H1 (cell line): ENCODE data around the gene NME3. TPM values are rescaled to one million over a fixed set of nuclear protein-coding genes. Genes with fewer than 3 reads are reported as not detected.

Experiments used
- CTCF ChIA-PET: fragments of 300-600 bp; sonication (Branson Sonifier 250); formaldehyde crosslinking; loops from one replicate; lab custom pipeline; 2021; ENCODE audit not compliant: partially characterized antibody; lab: Charles Lee
- POLR2A ChIA-PET: fragments of 300-600 bp; sonication (Branson Sonifier 250); formaldehyde crosslinking; loops from one replicate; lab custom pipeline; 2021; ENCODE audit warnings: inconsistent platforms; ENCODE audit not compliant: partially characterized antibody; lab: Charles Lee
- DNase-seq, 2 experiments: peaks; one replicate each; pipeline versions ENCODE4 v3.0.0 to v3.0.0-alpha.2; 2010 to 2022; ENCODE audit warnings: low spot score in 2 of 2, low read depth in 1 of 2, mixed read lengths in 1 of 2
- FAIRE-seq: peaks from 2 replicates; lab custom pipeline; 2011; peaks lifted over from hg19 to GRCh38; lab: Jason Lieb, UNC
- H2AFZ ChIP-seq: 2 replicates; pipeline ENCODE4 v1.8.1; 2012; ENCODE audit warnings: low read length, inconsistent platforms
- H2AK5ac ChIP-seq: 2 replicates; pipeline ENCODE4 v1.6.1; 2013; ENCODE audit warnings: low read depth, low read length
- H2BK120ac ChIP-seq: replicated peaks from 2 replicates; pipeline ENCODE3; 2013; ENCODE audit warnings: low read depth, low read length, inconsistent platforms
- H2BK12ac ChIP-seq: 2 replicates; pipeline ENCODE4 v1.6.1; 2013; ENCODE audit warnings: low read depth, low read length
- H2BK15ac ChIP-seq: 2 replicates; pipeline ENCODE4 v1.6.1; 2013; ENCODE audit warnings: low read length
- H2BK20ac ChIP-seq: 2 replicates; pipeline ENCODE4 v1.6.1; 2013; ENCODE audit warnings: low read length
- H2BK5ac ChIP-seq: 2 replicates; pipeline ENCODE4 v1.6.1; 2013; ENCODE audit warnings: low read depth, low read length
- H3K14ac ChIP-seq: 2 replicates; pipeline ENCODE4 v1.6.1; 2013; ENCODE audit warnings: inconsistent platforms; ENCODE audit not compliant: insufficient read length
- H3K18ac ChIP-seq: 2 replicates; pipeline ENCODE4 v1.6.1; 2013; ENCODE audit warnings: low read length; ENCODE audit errors: extremely low read depth
- H3K23ac ChIP-seq: 2 replicates; pipeline ENCODE4 v1.6.1; 2013; ENCODE audit warnings: inconsistent platforms; ENCODE audit not compliant: insufficient read length
- H3K23me2 ChIP-seq: 2 replicates; pipeline ENCODE4 v1.6.1; 2013; ENCODE audit warnings: low read depth, low read length
- H3K27ac ChIP-seq: 2 replicates; pipeline ENCODE4 v1.6.1; 2011; ENCODE audit warnings: low read depth, low read length, inconsistent platforms
- H3K27me3 ChIP-seq, 4 experiments: replicated peaks in 1 of 4; 1 replicate in 1 of 4; 2 replicates in 3 of 4; pipeline versions ENCODE4 v1.6.1 to v1.8.1; 2011 to 2013; ENCODE audit warnings: low read length in 3 of 4, mild to moderate bottlenecking in 3 of 4, inconsistent platforms in 2 of 4, mixed read lengths in 2 of 4, moderate library complexity in 1 of 4; ENCODE audit not compliant: control insufficient read depth in 3 of 4, insufficient read depth in 3 of 4; ENCODE audit errors: extremely low read depth in 1 of 4
- H3K36me3 ChIP-seq, 4 experiments: 2 replicates each; pipeline versions ENCODE4 v1.6.1 to v1.8.1; 2011 to 2013; ENCODE audit warnings: mild to moderate bottlenecking in 4 of 4, low read length in 3 of 4, moderate library complexity in 2 of 4, control low read depth in 1 of 4, inconsistent platforms in 1 of 4; ENCODE audit not compliant: insufficient read depth in 4 of 4, control insufficient read depth in 2 of 4
- H3K4ac ChIP-seq: replicated peaks from 2 replicates; pipeline ENCODE3; 2013; ENCODE audit warnings: low read length, low read depth, mixed read lengths, inconsistent platforms; ENCODE audit not compliant: insufficient read length
- H3K4me1 ChIP-seq, 4 experiments: replicated peaks in 1 of 4; 1 replicate in 1 of 4; 2 replicates in 3 of 4; pipeline versions ENCODE4 v1.6.1 to v1.8.1; 2011 to 2013; ENCODE audit warnings: low read length in 3 of 4, inconsistent platforms in 2 of 4, mixed read lengths in 1 of 4; ENCODE audit not compliant: insufficient read depth in 4 of 4, control insufficient read depth in 3 of 4
- H3K4me2 ChIP-seq, 2 experiments: 2 replicates each; pipeline versions ENCODE4 v1.6.1 to v1.8.1; 2011 to 2013; ENCODE audit warnings: low read depth in 2 of 2, low read length in 2 of 2, control low read depth in 1 of 2, inconsistent platforms in 1 of 2, mild to moderate bottlenecking in 1 of 2; ENCODE audit not compliant: insufficient read depth in 1 of 2
- H3K4me3 ChIP-seq, 4 experiments: fragments of 200-600, 300-600 bp in 1 of 4; sonication (generic), shearing (Covaris generic), sonication (Bioruptor Twin) in 1 of 4; 2 replicates each; pipeline versions ENCODE4 v1.5.1 to v1.8.1; 2011 to 2016; ENCODE audit warnings: low read length in 4 of 4, low read depth in 3 of 4, control low read depth in 2 of 4, inconsistent platforms in 2 of 4, mild to moderate bottlenecking in 2 of 4, mixed read lengths in 1 of 4, moderate library complexity in 1 of 4; ENCODE audit not compliant: insufficient read depth in 2 of 4; ENCODE audit errors: extremely low read depth in 1 of 4
- H3K56ac ChIP-seq: replicated peaks from 2 replicates; pipeline ENCODE3; 2013; ENCODE audit warnings: low read depth, mild to moderate bottlenecking, mixed read lengths, low read length, inconsistent platforms; ENCODE audit not compliant: insufficient read length
- H3K79me1 ChIP-seq: 2 replicates; pipeline ENCODE4 v1.6.1; 2013; ENCODE audit warnings: low read depth, low read length, control low read depth
- H3K79me2 ChIP-seq, 2 experiments: 2 replicates each; pipeline versions ENCODE4 v1.6.1 to v1.8.1; 2012 to 2013; ENCODE audit warnings: low read length in 2 of 2, mild to moderate bottlenecking in 2 of 2, inconsistent platforms in 1 of 2; ENCODE audit not compliant: insufficient read depth in 2 of 2, control insufficient read depth in 1 of 2
- H3K9ac ChIP-seq, 4 experiments: replicated peaks in 1 of 4; 1 replicate in 1 of 4; 2 replicates in 3 of 4; pipeline versions ENCODE4 v1.6.1 to v1.8.1; 2011 to 2013; ENCODE audit warnings: low read depth in 3 of 4, low read length in 3 of 4, control low read depth in 2 of 4, mild to moderate bottlenecking in 2 of 4, moderate library complexity in 2 of 4, inconsistent platforms in 1 of 4; ENCODE audit errors: extremely low read depth in 1 of 4
- H3K9me3 ChIP-seq, 2 experiments: 2 replicates each; pipeline versions ENCODE4 v1.6.1 to v1.8.1; 2012 to 2013; ENCODE audit warnings: mild to moderate bottlenecking in 2 of 2, moderate library complexity in 2 of 2, control low read depth in 1 of 2, inconsistent platforms in 1 of 2, low read depth in 1 of 2, low read length in 1 of 2, mixed read lengths in 1 of 2; ENCODE audit not compliant: insufficient read depth in 2 of 2
- H4K20me1 ChIP-seq, 2 experiments: replicated peaks in 1 of 2; 2 replicates each; pipeline versions ENCODE3 to v1.8.1; 2011 to 2013; ENCODE audit warnings: inconsistent platforms in 2 of 2, low read length in 2 of 2, mild to moderate bottlenecking in 1 of 2; ENCODE audit not compliant: insufficient read depth in 2 of 2, control insufficient read depth in 1 of 2
- H4K5ac ChIP-seq: 2 replicates; pipeline ENCODE4 v1.6.1; 2013; ENCODE audit warnings: low read length, low read depth, mixed read lengths, inconsistent platforms; ENCODE audit not compliant: insufficient read length
- H4K8ac ChIP-seq: 2 replicates; pipeline ENCODE4 v1.8.0; 2013; ENCODE audit warnings: mild to moderate bottlenecking, moderate library complexity, low read length, inconsistent platforms; ENCODE audit not compliant: insufficient read depth; ENCODE audit errors: extremely low read depth
- H4K91ac ChIP-seq: replicated peaks from 2 replicates; pipeline ENCODE3; 2013; ENCODE audit warnings: low read length, mixed read lengths, inconsistent platforms; ENCODE audit not compliant: insufficient read length
- ASH2L ChIP-seq: fragments of 200-600, 300-600 bp; sonication (generic); IDR thresholded peaks from one replicate; pipeline ENCODE4 v1.7.1; 2017; ENCODE audit warnings: low read length
- BACH1 ChIP-seq: IDR thresholded peaks from 2 replicates; pipeline ENCODE4 v1.6.1; 2012; ENCODE audit warnings: low read length, improper control_type of control experiment
- BRCA1 ChIP-seq: IDR thresholded peaks from 2 replicates; pipeline ENCODE4 v1.6.1; 2012; ENCODE audit warnings: low read depth, low read length, improper control_type of control experiment
- CBX5 ChIP-seq: fragments of 300-800, 300-1000 bp; sonication (generic); IDR thresholded peaks from 2 replicates; pipeline ENCODE4 v1.7.1; 2016; ENCODE audit warnings: antibody characterized with exemption, low read length, low read depth
- HDAC6 ChIP-seq: IDR thresholded peaks from one replicate; pipeline ENCODE4 v1.7.1; 2012; ENCODE audit warnings: low read depth, mild to moderate bottlenecking, inconsistent platforms, low read length, moderate library complexity
- KDM4A ChIP-seq: IDR thresholded peaks from one replicate; pipeline ENCODE4 v1.7.1; 2012; ENCODE audit warnings: low read depth, mild to moderate bottlenecking, moderate library complexity, low read length, inconsistent platforms; ENCODE audit not compliant: severe bottlenecking
- NRF1 ChIP-seq: IDR thresholded peaks from 2 replicates; pipeline ENCODE4 v1.6.1; 2011; ENCODE audit warnings: mild to moderate bottlenecking, low read depth, low read length, improper control_type of control experiment
- PHF8 ChIP-seq: fragments of 200-600 bp; sonication (generic); conservative IDR thresholded peaks from 2 replicates; pipeline ENCODE4 v1.7.1; 2012; ENCODE audit warnings: low read depth, mild to moderate bottlenecking, inconsistent platforms, low read length, moderate library complexity
- RAD21 ChIP-seq, 2 experiments: IDR thresholded peaks in 1 of 2; conservative IDR thresholded peaks in 1 of 2; 2 replicates each; pipeline ENCODE4 v1.6.1; 2011; ENCODE audit warnings: low read depth in 2 of 2, low read length in 2 of 2, improper control_type of control experiment in 1 of 2, inconsistent platforms in 1 of 2, mild to moderate bottlenecking in 1 of 2, moderate library complexity in 1 of 2
- SP1 ChIP-seq: IDR thresholded peaks from 2 replicates; pipeline ENCODE4 v1.6.1; 2011; ENCODE audit warnings: low read depth, low read length
- TAF1 ChIP-seq: IDR thresholded peaks from 2 replicates; pipeline ENCODE4 v1.6.1; 2011; ENCODE audit warnings: mild to moderate bottlenecking, low read depth, low read length
- ZNF274 ChIP-seq: IDR thresholded peaks from 2 replicates; pipeline ENCODE4 v1.7.0; 2012; ENCODE audit warnings: low read length, borderline replicate concordance; ENCODE audit errors: extremely low read depth
- WGBS, 2 experiments: shearing (Covaris generic) in 1 of 2; methylation state at CpG; one replicate each; pipeline versions ENCODE4 v1.1.6 to v1.1.7; 2013 to 2015; ENCODE audit warnings: low lambda C conversion rate in 2 of 2, mixed read lengths in 2 of 2, inconsistent platforms in 1 of 2, low coverage in 1 of 2, missing lambda C conversion rate in 1 of 2; ENCODE audit not compliant: insufficient replicate concordance in 2 of 2, insufficient coverage in 1 of 2, insufficient read length in 1 of 2; ENCODE audit errors: extremely low coverage in 1 of 2, missing lambda C conversion rate in 1 of 2; 5-methylcytosine and 5-hydroxymethylcytosine counted together
- polyA plus RNA-seq, 7 experiments: library from polyadenylated mRNA; depleted of rRNA in 3 of 7; stranded (reverse) in 5 of 7; unstranded in 2 of 7; fragments of >200 nt in 5 of 7; fragments of 200-250 nt in 2 of 7; gene quantifications; 1 replicate in 5 of 7; 2 replicates in 1 of 7; 4 replicates in 1 of 7; pipeline versions ENCODE4 v1.2.1 to v1.2.3, GENCODE V29; 2011 to 2013; ENCODE audit warnings: missing spikeins in 2 of 7, mixed read lengths in 2 of 7
- total RNA-seq: library from RNA; stranded (reverse); fragmentation: NEBNext Ultra II Directional; extraction: Animal tissue kit (Norgen Biotek cat#: 25700); gene quantifications from 2 replicates; pipeline ENCODE4 v1.2.1, GENCODE V29; 2021

Gene NME3
- total and polyA plus RNA-seq, 2 of the 8 experiments (the other 6 are each of a cell fraction or from before 2014, with no cell fraction given): 72.5 to 163 TPM

DNA sequence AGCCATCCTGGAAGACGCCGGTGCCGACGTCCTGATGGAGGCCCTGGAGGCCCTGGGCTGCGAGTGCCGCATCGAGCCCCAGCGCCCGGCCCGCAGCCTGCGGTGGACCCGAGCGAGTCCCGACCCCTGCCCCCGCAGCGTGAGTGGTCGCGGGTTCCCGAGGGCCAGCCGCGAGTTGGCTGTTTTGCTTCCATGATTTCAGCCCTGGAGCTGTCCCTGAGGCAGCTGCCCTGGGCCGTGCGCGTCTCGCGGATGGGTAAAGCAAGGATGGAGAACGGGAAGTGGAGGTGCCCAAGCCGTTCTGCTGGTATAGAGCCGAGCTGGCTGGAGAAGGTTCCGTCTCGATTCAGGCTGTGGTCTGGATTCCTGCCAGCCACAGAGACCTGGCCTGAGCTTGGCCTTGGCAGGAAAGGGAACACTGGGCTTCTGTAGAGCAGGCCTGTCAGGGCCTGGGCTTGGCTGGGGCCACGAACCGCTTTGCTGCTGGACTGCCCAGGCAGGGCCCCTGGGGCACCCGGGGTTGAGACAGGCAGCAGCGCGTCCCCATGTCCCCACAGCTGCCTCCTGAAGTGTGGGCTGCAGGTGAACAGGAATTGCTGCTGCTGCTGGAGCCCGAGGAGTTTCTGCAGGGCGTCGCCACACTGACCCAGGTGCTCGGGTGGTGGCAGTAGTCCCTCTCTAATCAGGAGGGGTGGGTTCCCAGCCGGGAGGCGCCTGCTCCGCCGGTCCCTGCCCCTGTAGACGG lies 2.5 kb upstream of the NME3 start:
- 49% methylated on average over 31 of the region's 45 CpGs; no CpG with 5 or more reads in 1 of the 2 experiments for WGBS, 2 experiments
- H3K4me1 ChIP-seq: peaks cover 0 to 12% (median 10%) of the 10 kb centered on the region in 4 experiments; a peak in 5 of 7 replicates
- H4K20me1 ChIP-seq: peaks cover 0 to 25% of the 10 kb centered on the region in 2 experiments
- H3K9ac ChIP-seq: peak overlapping the region; percentile 56 to 68 (median 62)
- no peak for FAIRE-seq
- POLR2A ChIA-PET: interaction anchor here (0.7 to 13.5 kb wide), 8 partner anchors 5 to 191 kb away, joined by 3 to 246 read pairs (median 10); partner anchors contain the start of genes EME2, JPT2, MRPS34 and NME3
- peak overlapping the region; percentile 70 to 90 for H3K4me2 ChIP-seq
- H2AFZ ChIP-seq: no peak overlapping the region
- H3K79me2 ChIP-seq: peaks cover 0 to 15% of the 10 kb centered on the region in 2 experiments; a peak in 1 of 4 replicates
- H3K23ac ChIP-seq: no peak overlapping the region
- H3K14ac ChIP-seq: no peak overlapping the region
- H3K79me1 ChIP-seq: peaks cover 4% of the 10 kb centered on the region
- H3K56ac ChIP-seq: peak overlapping the region; percentile 4
- H2BK20ac ChIP-seq: no peak overlapping the region
- no peak overlapping the region for H2BK12ac ChIP-seq
- peaks cover 0 to 23% (median 8%) of the 10 kb centered on the region in 4 experiments; a peak in 5 of 8 replicates for H3K36me3 ChIP-seq
- peak overlapping the region; percentile 66; the same call in 1 of the 2 replicates for H2BK5ac ChIP-seq
- DNase-seq: no peak
- H2BK120ac ChIP-seq: no peak overlapping the region
- no peaks in the 10 kb centered on the region for H3K27me3 ChIP-seq
- H2BK15ac ChIP-seq: no peak overlapping the region
- peak overlapping the region; percentile 47 for H4K5ac ChIP-seq
- H4K8ac ChIP-seq: no peak overlapping the region
- no peak overlapping the region for H3K27ac ChIP-seq
- TF ChIP-seq RAD21 (IDR thresholded peaks at IDR 0.05 in 1 of 2, conservative IDR thresholded peaks at IDR 0.05 in 1 of 2; ENCODE audit: low read depth in 2 of 2, low read length in 2 of 2) (no peak), ZNF274 (no peak), NRF1 (no peak), HDAC6 (no peak), SP1 (no peak), KDM4A (no peak), BACH1 (no peak), PHF8 (no peak), CBX5 (no peak), ASH2L (no peak), TAF1 (no peak), BRCA1 (no peak)
- peak overlapping the region; percentile 85 for H4K91ac ChIP-seq
- CTCF ChIA-PET: interaction anchor here (0.6 to 2.7 kb wide), 11 partner anchors 9 to 49 kb away, joined by 3 to 13 read pairs (median 4); partner anchors contain the start of genes IGFALS, NUBP2 and SPSB3
- H3K23me2 ChIP-seq: peaks cover 17% of the 10 kb centered on the region
- no peak overlapping the region for H3K4ac ChIP-seq
- H3K18ac ChIP-seq: peak overlapping the region; percentile 71
- no peaks in the 10 kb centered on the region for H3K9me3 ChIP-seq
- H2AK5ac ChIP-seq: no peak overlapping the region; the same call in 1 of the 2 replicates
- peak overlapping the region; percentile 82 to 91 (median 82) for H3K4me3 ChIP-seq
